HG02973 (cell line): ENCODE measurements around the gene BSPH1.
"Not testable (repeated sequence)": the region's sequence is repeated elsewhere in the genome, so short reads cannot be mapped to it uniquely, and the experiment has no call there.

Experiments
- ATAC-seq: cut with Tn5 transposase; IDR thresholded peaks from one replicate; pipeline ENCODE4 v1.9.1; 2021; ENCODE audit warnings: moderate library complexity; ENCODE audit not compliant: unreplicated experiment

Gene BSPH1

GRCh38 chr19:47928581-47928980 lies 63.4 kb downstream of the BSPH1 start:
- ATAC-seq = not testable (repeated sequence)

GRCh38 chr19:47920107-47920506 lies 71.9 kb downstream of the BSPH1 start:
- ATAC-seq = not testable (repeated sequence)
